Astrocyte (in vitro differentiated cells and primary cell): Measurements from ENCODE around the gene CAVIN4.

Experiments
- EZH2 ChIP-seq: IDR thresholded peaks from 2 replicates; pipeline ENCODE4 v1.6.1; 2012; ENCODE audit warnings: mild to moderate bottlenecking, low read length, inconsistent platforms; ENCODE audit not compliant: insufficient read depth
- TF ChIP-seq, protein P1 (sequence below): IDR thresholded peaks from 2 replicates; pipeline ENCODE4 v1.5.1; 2011; ENCODE audit warnings: low read depth, mild to moderate bottlenecking, inconsistent platforms, low read length, moderate library complexity; ENCODE audit not compliant: insufficient read depth

DNA sequence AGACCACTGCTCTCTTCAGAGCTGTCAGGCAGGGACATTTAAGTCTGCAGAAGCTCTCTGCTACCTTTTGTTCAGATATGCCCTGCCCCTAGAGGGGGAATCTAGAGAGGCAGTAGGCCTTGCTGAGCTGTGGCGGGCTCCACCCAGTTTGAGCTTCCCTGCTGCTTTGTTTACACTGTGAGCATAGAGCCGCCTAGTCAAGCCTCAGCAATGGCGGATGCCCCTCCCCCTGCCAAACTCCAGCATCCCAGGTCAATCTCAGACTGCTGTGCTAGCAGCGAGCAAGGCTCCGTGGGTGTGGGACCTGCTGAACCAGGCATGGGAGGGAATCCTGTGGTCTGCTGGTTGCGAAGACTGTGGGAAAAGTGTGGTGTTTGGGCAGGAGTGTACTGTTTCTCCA, 59.9 kb downstream of the CAVIN4 start:
- TF ChIP-seq, protein P1, sequence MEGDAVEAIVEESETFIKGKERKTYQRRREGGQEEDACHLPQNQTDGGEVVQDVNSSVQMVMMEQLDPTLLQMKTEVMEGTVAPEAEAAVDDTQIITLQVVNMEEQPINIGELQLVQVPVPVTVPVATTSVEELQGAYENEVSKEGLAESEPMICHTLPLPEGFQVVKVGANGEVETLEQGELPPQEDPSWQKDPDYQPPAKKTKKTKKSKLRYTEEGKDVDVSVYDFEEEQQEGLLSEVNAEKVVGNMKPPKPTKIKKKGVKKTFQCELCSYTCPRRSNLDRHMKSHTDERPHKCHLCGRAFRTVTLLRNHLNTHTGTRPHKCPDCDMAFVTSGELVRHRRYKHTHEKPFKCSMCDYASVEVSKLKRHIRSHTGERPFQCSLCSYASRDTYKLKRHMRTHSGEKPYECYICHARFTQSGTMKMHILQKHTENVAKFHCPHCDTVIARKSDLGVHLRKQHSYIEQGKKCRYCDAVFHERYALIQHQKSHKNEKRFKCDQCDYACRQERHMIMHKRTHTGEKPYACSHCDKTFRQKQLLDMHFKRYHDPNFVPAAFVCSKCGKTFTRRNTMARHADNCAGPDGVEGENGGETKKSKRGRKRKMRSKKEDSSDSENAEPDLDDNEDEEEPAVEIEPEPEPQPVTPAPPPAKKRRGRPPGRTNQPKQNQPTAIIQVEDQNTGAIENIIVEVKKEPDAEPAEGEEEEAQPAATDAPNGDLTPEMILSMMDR: no peak
- no peak for TF ChIP-seq EZH2
